Activated naive CD4-positive, alpha-beta T cell (primary cell): ENCODE data around the gene ARHGEF18.
"Not testable (repeated sequence)": the region's sequence is repeated elsewhere in the genome, so short reads cannot be mapped to it uniquely, and the experiment has no call there.

Experiments
- DNase-seq, 4 experiments: peaks; one replicate each; lab custom pipeline; 2025; lab: John Stamatoyannopoulos, UW

Gene ARHGEF18

GRCh38 chr19:7348587-7349230, at the start of gene ARHGEF18:
Gene ARHGEF18, plus strand, starts transcription at chr19:7348937. Its CDS starts 13,954 bp downstream, at chr19:7362891.
- DNase-seq = peak in 2 of 4 experiments; percentile 51 to 63

- no peak for DNase-seq
Observed at GRCh38 chr19:7301525-7301924, 47.2 kb upstream of the ARHGEF18 start.

GRCh38 chr19:7303470-7303869, 45.3 kb upstream of the ARHGEF18 start:
- no peak for DNase-seq

GRCh38 chr19:7304200-7304599, 44.5 kb upstream of the ARHGEF18 start:
- DNase-seq = no peak

GRCh38 chr19:7307590-7308218, 41.0 kb upstream of the ARHGEF18 start:
- no peak for DNase-seq

- DNase-seq = not testable (repeated sequence)
Observed at GRCh38 chr19:7308327-7308726, 40.4 kb upstream of the ARHGEF18 start.

- DNase-seq = no peak
Observed at GRCh38 chr19:7311911-7312310, 36.8 kb upstream of the ARHGEF18 start.

- DNase-seq = no peak
Observed at GRCh38 chr19:7312816-7313215, 35.9 kb upstream of the ARHGEF18 start.

- DNase-seq = no peak
Observed at GRCh38 chr19:7318176-7318575, 30.6 kb upstream of the ARHGEF18 start.

- DNase-seq = no peak
Observed at GRCh38 chr19:7326105-7326877, 22.4 kb upstream of the ARHGEF18 start.

GRCh38 chr19:7327802-7328201, 20.9 kb upstream of the ARHGEF18 start:
- no peak for DNase-seq

- no peak for DNase-seq
Observed at GRCh38 chr19:7328647-7329046, 20.1 kb upstream of the ARHGEF18 start.

- DNase-seq = no peak
Observed at GRCh38 chr19:7331446-7331845, 17.3 kb upstream of the ARHGEF18 start.

- DNase-seq = no peak
Observed at GRCh38 chr19:7333198-7334118, 15.3 kb upstream of the ARHGEF18 start.

GRCh38 chr19:7336321-7336973, 12.3 kb upstream of the ARHGEF18 start:
- no peak for DNase-seq

GRCh38 chr19:7337380-7338194, 11.2 kb upstream of the ARHGEF18 start:
- DNase-seq = no peak

- DNase-seq = peak; percentile 69 to 89 (median 86)
Observed at GRCh38 chr19:7340959-7341837, 7.5 kb upstream of the ARHGEF18 start.

- no peak for DNase-seq
Observed at GRCh38 chr19:7342143-7342542, 6.6 kb upstream of the ARHGEF18 start.

GRCh38 chr19:7346488-7346971, 2.2 kb upstream of the ARHGEF18 start:
- no peak for DNase-seq
